Endothelial cell of umbilical vein (primary cell): Measurements from ENCODE around the gene COX4I1.

Source experiments
- CTCF ChIP-seq, 2 donors: IDR thresholded peaks; 1 replicate in 1 of 2; 2 replicates in 1 of 2; pipeline ENCODE4 v1.5.1; 2011; ENCODE audit warnings: low read length in 2 of 2, mild to moderate bottlenecking in 2 of 2, moderate library complexity in 2 of 2, control low read depth in 1 of 2, inconsistent platforms in 1 of 2, low read depth in 1 of 2; ENCODE audit not compliant: insufficient read depth in 1 of 2; ENCODE audit errors: extremely low read depth in 1 of 2
- POLR2AphosphoS5 ChIP-seq: IDR thresholded peaks from 2 replicates; pipeline ENCODE4 v1.6.1; 2012; ENCODE audit warnings: low read depth, mild to moderate bottlenecking, control low read depth, low read length, moderate library complexity; ENCODE audit not compliant: insufficient read depth

- TF ChIP-seq CTCF (IDR thresholded peaks at IDR 0.05; ENCODE audit: extremely low read depth in 1 of 2, insufficient read depth in 1 of 2, low read depth in 1 of 2, low read length in 2 of 2) (no peak), POLR2AphosphoS5 (no peak)
These were observed 47.5 kb downstream of the COX4I1 start for GRCh38 chr16:85847036-85847435.
